ENCODE data around the gene RNF168.
"Not testable (repeated sequence)": the region's sequence is repeated elsewhere in the genome, so short reads cannot be mapped to it uniquely, and the experiment has no call there.

Gene RNF168

GRCh38 chr3:196463478-196463756, 40.2 kb downstream of the RNF168 start:
- DNase-seq, result no peak

- DNase-seq, result not testable (repeated sequence)
Observed at GRCh38 chr3:196462680-196463477, 40.7 kb downstream of the RNF168 start.

GRCh38 chr3:196458063-196458462, 45.5 kb downstream of the RNF168 start:
- DNase-seq, result no peak

GRCh38 chr3:196457470-196457869, 46.1 kb downstream of the RNF168 start:
- DNase-seq, result peak; percentile 11

- no peak for DNase-seq
Observed at GRCh38 chr3:196454935-196455334, 48.6 kb downstream of the RNF168 start.

- not testable (repeated sequence) for DNase-seq
Observed at GRCh38 chr3:196445391-196445790, 58.2 kb downstream of the RNF168 start.

- no peak for DNase-seq
Observed at GRCh38 chr3:196444500-196444894, 59.1 kb downstream of the RNF168 start.

GRCh38 chr3:196440696-196441095, 62.9 kb downstream of the RNF168 start:
- DNase-seq, result no peak

GRCh38 chr3:196440041-196440537, 63.5 kb downstream of the RNF168 start:
- DNase-seq, result no peak

GRCh38 chr3:196432137-196432879, 71.3 kb downstream of the RNF168 start, which contains the start of gene UBXN7:
UBXN7 (minus strand) TSS chr3:196432427; CDS start chr3:196432399, 28 bp downstream.
- peak; percentile 95 for DNase-seq

- DNase-seq, result no peak
Observed at GRCh38 chr3:196431181-196432136, 72.1 kb downstream of the RNF168 start.

GRCh38 chr3:196428041-196428440, 75.5 kb downstream of the RNF168 start:
- DNase-seq, result no peak

GRCh38 chr3:196424421-196424820, 79.1 kb downstream of the RNF168 start:
- DNase-seq, result not testable (repeated sequence)

- no peak for DNase-seq
Observed at GRCh38 chr3:196423044-196423781, 80.4 kb downstream of the RNF168 start.

- not testable (repeated sequence) for DNase-seq
Observed at GRCh38 chr3:196421668-196422067, 81.9 kb downstream of the RNF168 start.

GRCh38 chr3:196419386-196419785, 84.2 kb downstream of the RNF168 start:
- no peak for DNase-seq
